IMR-90 (cell line): Measurements from ENCODE around the gene PLCXD1.

Source experiments
- RFX5 ChIP-seq: IDR thresholded peaks from 2 replicates; pipeline ENCODE4 v1.8.0; 2012; ENCODE audit warnings: low read depth, mild to moderate bottlenecking, low read length, moderate library complexity
- TF ChIP-seq, protein P1 (sequence below): conservative IDR thresholded peaks from 2 replicates; pipeline ENCODE4 v1.5.1; 2012; ENCODE audit warnings: mild to moderate bottlenecking, low read depth, low read length, improper control_type of control experiment

DNA sequence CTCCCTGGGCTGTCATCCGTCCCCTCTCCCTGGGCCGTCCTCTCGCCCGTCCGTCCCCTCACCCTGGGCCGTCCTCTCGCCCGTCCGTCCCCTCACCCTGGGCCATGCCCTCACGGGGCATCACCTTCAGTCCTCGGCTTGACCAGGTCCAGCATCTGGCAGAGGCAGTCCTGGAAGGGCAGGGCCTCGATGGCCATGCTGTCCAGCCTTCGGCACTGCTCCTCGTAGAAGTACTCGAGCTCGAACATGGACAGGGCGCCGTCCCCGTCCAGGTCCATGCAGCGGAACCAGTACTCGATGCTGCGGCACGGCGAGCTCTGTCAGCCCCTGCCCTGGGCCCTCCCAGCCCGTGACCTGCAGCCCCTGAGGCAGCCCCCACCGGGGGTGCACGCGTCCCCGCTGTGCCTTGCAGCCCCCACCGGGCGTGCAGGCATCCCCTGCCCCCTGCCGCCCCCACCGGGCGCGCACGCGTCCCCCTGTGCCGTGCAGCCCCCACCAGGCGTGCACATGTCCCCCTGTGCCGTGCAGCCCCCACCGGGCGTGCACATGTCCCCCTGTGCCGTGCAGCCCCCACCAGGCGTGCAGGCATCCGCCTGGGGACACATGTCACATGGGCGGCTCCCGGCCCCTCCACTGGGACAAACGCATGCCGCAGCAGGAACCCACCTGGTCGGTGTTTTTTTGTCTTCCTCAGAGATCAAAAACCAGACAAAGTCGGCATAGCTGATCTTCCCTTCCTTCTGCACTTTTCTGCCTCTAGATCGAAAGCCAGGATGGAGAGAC lies 59.7 kb downstream of the PLCXD1 start:
- TF ChIP-seq RFX5, result no peak
- TF ChIP-seq, protein P1, sequence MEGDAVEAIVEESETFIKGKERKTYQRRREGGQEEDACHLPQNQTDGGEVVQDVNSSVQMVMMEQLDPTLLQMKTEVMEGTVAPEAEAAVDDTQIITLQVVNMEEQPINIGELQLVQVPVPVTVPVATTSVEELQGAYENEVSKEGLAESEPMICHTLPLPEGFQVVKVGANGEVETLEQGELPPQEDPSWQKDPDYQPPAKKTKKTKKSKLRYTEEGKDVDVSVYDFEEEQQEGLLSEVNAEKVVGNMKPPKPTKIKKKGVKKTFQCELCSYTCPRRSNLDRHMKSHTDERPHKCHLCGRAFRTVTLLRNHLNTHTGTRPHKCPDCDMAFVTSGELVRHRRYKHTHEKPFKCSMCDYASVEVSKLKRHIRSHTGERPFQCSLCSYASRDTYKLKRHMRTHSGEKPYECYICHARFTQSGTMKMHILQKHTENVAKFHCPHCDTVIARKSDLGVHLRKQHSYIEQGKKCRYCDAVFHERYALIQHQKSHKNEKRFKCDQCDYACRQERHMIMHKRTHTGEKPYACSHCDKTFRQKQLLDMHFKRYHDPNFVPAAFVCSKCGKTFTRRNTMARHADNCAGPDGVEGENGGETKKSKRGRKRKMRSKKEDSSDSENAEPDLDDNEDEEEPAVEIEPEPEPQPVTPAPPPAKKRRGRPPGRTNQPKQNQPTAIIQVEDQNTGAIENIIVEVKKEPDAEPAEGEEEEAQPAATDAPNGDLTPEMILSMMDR, result no peak
